NCI-H1694 (cell line): ENCODE measurements around the gene RNF43.
"Not testable (repeated sequence)": the region's sequence is repeated elsewhere in the genome, so short reads cannot be mapped to it uniquely, and the experiment has no call there.

Source experiments
- DNase-seq: peaks from one replicate; lab custom pipeline; 2025; lab: John Stamatoyannopoulos, UW

The RNF43 gene

DNA sequence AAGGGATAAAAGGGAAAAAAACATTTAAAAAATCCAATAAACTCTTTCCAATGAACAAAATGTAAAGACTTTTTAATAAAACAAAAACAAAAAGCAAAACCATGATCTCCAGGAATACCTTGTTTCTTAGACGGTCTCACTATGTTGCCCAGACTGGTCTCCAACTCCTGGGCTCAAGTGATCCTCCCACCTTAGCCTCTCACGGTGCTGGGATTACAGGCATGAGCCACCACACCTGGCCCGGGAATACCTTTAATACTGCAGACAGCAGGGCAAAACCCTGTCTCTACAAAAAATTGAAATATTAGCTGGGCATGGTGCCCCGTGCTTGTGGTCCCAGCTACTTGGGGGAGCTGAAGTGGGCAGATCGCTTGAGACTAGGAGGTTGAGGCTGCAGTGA lies 7.9 kb downstream of the RNF43 start:
- DNase-seq: no peak

DNA sequence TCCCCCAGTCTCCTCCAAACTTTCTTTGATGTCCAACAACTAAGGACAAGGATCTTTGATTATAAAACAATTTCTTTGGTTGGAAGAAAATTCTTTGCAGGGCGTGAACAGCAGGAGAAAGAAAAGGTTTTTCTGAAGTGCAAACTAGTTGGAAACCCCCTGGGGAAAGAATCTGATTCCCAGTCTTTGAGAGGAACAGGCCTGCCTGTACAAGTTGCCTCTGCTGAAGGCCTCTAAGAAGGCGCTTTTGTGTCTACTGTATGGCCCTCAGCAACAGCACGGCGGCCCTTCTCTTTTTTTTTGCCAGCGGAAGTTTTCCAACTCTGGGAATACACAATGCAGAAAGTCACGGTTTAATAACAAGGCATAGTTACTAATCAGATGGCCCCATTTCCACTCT lies 14.0 kb downstream of the RNF43 start:
- no peak for DNase-seq

- DNase-seq: no peak
Measured at GRCh38 chr17:58402679-58403078, 14.7 kb downstream of the RNF43 start.

DNA sequence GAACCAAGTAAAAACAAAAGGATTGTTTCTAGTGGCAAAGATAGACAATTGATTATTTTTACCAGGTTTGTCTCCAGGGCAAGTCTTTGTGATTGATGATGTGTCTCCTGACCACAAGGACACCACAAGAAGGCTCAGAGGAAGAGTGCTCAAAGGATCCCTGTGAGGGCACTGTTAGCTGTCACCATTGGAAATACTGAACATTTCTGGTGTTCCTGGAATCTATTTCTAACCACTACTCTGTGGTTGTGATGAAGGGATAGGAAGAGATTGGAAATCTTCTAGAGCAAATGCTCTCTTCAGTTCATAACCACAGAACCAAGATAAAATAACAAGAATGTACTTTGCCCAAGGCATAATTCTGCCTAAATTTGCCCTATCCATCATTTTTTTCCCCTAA lies 15.3 kb downstream of the RNF43 start:
- no peak for DNase-seq

GRCh38 chr17:58401287-58401686 lies 16.0 kb downstream of the RNF43 start:
- no peak for DNase-seq

DNA sequence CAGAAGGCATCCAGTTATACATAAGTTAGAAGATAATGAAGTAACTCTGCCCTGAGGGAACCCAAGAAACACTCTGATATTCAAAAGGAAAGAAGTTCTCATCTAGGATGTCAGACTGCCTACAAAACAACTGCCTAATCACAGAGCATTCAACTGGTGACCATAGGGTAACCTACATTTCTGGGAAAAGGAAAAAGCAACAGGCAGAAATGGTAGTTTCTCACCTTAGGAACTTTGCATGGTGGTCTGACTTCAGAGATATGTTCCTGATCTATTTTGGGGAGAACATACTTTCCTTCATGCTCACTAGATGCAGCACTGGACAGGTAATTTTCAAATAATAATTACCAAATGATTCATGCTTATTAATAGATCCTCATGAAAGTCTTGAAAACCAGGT lies 16.5 kb downstream of the RNF43 start:
- no peak for DNase-seq

GRCh38 chr17:58399974-58400373 lies 17.4 kb downstream of the RNF43 start:
- DNase-seq: no peak

DNA sequence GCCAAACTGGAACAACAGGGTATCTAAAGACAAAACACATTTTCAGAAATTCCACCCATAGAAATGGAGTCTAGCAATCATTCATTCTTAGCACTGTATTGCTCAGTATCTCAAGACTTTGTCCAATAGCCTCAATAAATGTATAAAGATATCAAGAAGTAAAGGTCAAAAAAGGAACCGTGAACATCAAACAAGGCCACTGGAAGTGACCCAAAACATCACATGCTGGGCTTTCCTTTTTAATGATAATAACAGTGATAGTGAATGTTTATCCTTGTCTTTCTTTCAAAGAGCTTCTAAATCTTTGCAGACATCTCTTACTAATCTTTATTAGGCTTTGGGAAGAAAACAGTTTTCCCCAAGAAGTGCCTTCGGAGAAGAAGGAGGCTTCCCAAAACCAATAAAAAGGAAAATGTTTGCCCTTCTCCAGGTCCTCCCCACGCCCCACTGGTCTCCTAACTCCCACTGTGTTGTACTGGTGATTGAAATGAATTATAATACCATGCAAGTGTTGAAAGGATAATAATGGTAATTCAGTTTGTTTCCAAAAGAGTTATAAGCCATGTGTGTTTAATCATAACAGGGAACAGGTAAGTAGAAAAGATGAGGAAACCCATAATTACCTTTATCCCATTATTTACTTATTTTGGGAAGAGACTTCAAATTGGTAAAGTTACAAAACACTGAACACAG lies 18.6 kb downstream of the RNF43 start:
- DNase-seq: no peak

- not testable (repeated sequence) for DNase-seq
Measured at GRCh38 chr17:58397421-58397820, 19.9 kb downstream of the RNF43 start.

DNA sequence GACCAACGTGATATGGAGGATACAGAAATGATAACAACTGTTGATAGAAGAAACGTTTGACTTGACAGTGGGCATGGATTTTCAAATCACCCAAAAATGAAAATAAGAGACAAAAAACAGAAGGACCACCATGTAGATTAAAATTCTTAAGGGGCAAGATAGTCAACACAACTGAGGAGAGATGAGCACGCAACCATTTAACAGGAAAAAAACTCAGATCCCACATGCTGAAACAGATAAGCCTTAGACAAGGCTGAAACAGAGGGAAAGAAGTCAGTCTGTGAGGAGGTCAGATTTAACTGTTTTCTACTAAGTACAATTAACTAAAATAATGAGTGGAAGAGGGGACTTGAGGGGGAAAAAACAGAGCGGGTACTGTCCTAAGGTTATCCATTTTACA lies 21.2 kb downstream of the RNF43 start:
- DNase-seq: no peak

GRCh38 chr17:58394534-58395223 lies 22.7 kb downstream of the RNF43 start:
- DNase-seq: no peak

- peak; percentile 24 for DNase-seq
Measured at GRCh38 chr17:58391302-58391984, 25.9 kb downstream of the RNF43 start.

- no peak for DNase-seq
Measured at GRCh38 chr17:58390884-58391283, 26.4 kb downstream of the RNF43 start.

GRCh38 chr17:58388302-58389190 lies 28.8 kb downstream of the RNF43 start:
- DNase-seq: no peak

DNA sequence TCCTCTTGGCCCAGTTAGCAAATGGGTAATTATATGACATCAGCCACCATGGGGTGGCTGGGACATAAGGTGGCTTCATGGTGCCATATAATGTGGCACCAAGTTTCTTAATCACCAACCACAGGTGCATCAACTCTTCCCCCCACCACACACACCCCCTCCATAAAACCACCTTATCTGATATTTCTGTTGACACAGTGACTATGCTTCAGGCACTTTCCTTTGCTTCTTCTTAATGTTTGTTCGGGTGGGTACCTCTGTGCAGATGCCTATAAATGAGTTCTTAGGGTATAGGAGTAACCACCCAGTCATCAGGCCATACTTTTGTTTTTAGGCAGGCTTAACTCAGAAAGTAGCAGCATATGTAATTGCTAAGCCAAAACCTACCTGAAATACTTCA lies 29.5 kb downstream of the RNF43 start:
- DNase-seq: no peak

DNA sequence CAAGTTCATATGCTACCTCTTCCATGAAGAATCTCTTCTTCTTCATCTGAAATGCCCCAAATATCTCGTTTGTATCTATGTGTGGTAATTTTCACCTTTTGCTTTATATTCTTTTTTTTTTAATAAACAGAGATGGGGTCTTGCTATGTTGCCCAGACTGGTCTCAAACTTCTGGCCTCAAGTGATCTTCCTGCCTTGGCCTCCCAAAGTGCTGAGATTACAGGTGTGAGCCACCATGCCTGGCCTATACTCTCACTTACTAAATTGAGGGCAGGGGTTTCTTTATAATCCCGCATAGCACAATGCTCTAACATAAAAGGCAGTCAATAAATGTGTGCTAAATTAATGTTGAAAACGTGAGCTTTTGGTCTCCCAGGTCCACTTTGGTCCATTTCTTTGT lies 30.6 kb downstream of the RNF43 start:
- no peak for DNase-seq

DNA sequence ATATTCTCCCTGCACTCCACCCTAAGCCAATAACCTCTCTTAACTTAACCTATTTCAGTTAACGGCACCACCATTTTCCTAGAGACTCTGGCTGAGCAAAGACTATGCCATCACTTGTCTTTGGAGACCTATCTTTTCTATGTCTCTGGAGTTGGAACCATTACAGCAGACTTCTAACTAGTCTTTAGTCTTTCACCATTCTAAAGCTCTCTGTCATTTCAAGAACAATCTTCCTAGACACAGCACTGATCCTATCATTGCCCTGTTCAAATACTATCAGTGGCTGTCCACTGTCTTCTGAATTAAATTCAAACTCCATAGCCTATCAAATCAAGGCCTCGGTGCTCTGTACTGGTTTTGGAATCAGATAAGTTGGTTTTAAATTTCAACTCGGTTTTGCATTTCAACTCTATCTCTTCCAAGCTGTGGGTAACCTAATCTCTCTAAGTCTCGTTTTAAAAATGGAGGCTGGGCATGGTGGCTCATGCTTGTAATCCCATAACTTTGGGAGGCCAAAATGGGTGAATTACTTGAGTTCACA lies 31.9 kb downstream of the RNF43 start:
- no peak for DNase-seq

DNA sequence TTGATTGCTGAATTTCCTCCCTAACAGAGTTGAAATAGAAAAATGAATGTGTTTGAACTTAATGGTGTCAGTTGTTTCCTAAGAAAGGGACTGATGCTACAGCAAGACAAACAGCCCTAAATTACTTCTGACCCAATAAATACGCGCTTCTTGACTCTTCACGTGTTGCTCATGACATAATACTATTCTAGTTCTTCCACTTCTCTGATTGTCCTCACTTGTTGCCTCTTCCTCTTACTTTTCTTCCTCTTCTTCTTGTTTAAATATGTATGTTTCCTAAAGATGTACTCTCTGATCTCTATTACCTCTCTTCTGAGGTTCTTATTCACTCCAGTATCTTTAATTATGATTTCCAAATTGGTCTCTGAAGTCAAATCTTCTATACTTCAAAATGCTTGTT lies 32.4 kb downstream of the RNF43 start:
- DNase-seq: no peak

GRCh38 chr17:58383892-58384462 lies 33.4 kb downstream of the RNF43 start:
- no peak for DNase-seq

DNA sequence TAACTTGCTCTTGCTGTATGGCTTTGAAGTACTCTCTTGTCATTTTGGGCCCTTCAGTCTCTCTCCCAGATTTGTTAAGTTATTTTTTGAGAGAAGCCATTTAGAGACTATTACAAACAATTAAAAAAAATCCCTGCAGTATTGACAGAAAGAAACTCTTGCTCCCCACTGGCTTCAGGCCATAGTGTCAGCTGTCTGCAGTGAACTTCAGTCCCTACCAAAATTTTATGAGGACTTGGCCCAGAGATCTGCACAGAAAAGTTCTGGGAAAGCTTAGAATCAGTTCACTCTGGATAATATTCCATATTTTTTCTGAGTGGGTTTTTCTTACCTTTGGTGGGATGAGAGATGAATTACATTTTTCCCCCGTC lies 34.5 kb downstream of the RNF43 start:
- no peak for DNase-seq

DNA sequence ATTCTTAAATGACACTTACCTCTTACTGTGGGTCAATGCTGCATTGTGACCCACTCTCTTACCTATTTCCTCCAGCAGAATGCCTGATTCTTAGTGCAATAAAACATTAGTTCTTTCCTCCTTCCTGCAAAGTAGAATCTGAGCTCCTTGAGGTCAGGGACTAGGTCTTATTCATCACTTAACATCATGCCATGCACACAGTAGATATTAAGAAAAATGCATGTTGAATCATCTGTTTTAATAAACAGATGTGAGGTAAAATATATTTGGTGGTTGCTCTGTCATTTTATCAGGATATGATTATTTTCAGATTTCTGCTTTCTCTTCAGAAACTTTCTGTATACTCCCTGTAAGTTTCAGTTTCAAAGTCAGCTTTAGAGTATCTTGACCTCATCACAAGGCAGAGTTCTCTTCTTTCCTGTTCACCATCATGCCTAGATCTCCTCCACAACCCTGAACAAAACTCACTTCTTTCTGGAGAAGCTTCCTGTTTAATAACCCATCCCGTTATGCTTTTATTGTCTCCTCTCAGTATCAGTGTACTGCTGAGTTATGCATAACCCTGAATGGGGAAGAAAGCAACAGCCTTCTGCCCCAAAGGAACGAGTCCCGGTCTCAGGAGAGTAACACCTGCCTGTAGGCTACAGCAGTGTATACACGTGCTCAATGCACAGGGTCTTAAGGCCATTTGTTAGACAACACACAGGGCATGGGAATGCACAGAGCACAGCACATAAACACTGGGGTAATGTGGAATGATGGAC lies 35.0 kb downstream of the RNF43 start:
- DNase-seq: no peak
